ENCODE results near the gene FOCAD. TPM values are rescaled to one million over a fixed set of nuclear protein-coding genes. Genes with fewer than 3 reads are reported as not detected.

Gene FOCAD
- total RNA-seq, 1 experiment from 2014 or later: 17.1 TPM

- ChIA-PET POLR2A (ENCODE audit: unreplicated experiment) (interaction anchor here (0.5 kb wide), 1 partner anchor 100 kb away, joined by 3 read pairs; no protein-coding TSS in a partner anchor), CTCF (no interaction called here)
- TF ChIP-seq EZH2 (IDR thresholded peaks at IDR 0.05; ENCODE audit: low read depth) (no peak), CTCF (conservative IDR thresholded peaks at IDR 0.05) (no peak)
- no TSS peak for BruUV-seq (replicated peaks)
- no peak for DNase-seq
- no peaks in the 10 kb centered on the region for H4K20me1 ChIP-seq (ENCODE audit: insufficient read depth)
- no peak overlapping the region for H2AFZ ChIP-seq
- H3K4me3 ChIP-seq: no peak overlapping the region
- no peak overlapping the region for H3K4me2 ChIP-seq
- no peak overlapping the region for H3K27ac ChIP-seq
- no peaks in the 10 kb centered on the region for H3K9me3 ChIP-seq (ENCODE audit: insufficient read depth, low read depth)
- no peaks in the 10 kb centered on the region for H3F3A ChIP-seq (ENCODE audit: insufficient read depth, low read depth)
- H3K4me1 ChIP-seq (replicated peaks; ENCODE audit: insufficient read depth): no peaks in the 10 kb centered on the region
- H3K36me3 ChIP-seq (ENCODE audit: low read depth): no peaks in the 10 kb centered on the region
- no peaks in the 10 kb centered on the region for H3K79me2 ChIP-seq (ENCODE audit: low read depth)
- H3K27me3 ChIP-seq (ENCODE audit: insufficient read depth, low read depth): no peaks in the 10 kb centered on the region
- H3K9me2 ChIP-seq (ENCODE audit: insufficient read depth): no peaks in the 10 kb centered on the region
- intact Hi-C loops (cut with micrococcal nuclease; ENCODE audit: unreplicated experiment): no loop called here
Observed at GRCh38 chr9:20781092-20781491, 97.0 kb downstream of the FOCAD start.

- TF ChIP-seq CTCF (conservative IDR thresholded peaks at IDR 0.05): no peak
- no peak for TF ChIP-seq EZH2 (IDR thresholded peaks at IDR 0.05; ENCODE audit: low read depth)
- no TSS peak for BruUV-seq (replicated peaks)
- DNase-seq: no peak
- Histone ChIP-seq H3K9me2 (ENCODE audit: insufficient read depth) (no peaks in the 10 kb centered on the region), H3F3A (ENCODE audit: insufficient read depth, low read depth) (no peaks in the 10 kb centered on the region), H3K4me1 (replicated peaks; ENCODE audit: insufficient read depth) (no peaks in the 10 kb centered on the region), H3K9me3 (ENCODE audit: insufficient read depth, low read depth) (no peaks in the 10 kb centered on the region), H3K36me3 (ENCODE audit: low read depth) (no peaks in the 10 kb centered on the region), H3K27ac (no peak overlapping the region), H2AFZ (no peak overlapping the region), H3K27me3 (ENCODE audit: insufficient read depth, low read depth) (no peaks in the 10 kb centered on the region), H3K4me2 (no peak overlapping the region), H3K79me2 (ENCODE audit: low read depth) (no peaks in the 10 kb centered on the region), H3K4me3 (no peak overlapping the region), H4K20me1 (ENCODE audit: insufficient read depth) (no peaks in the 10 kb centered on the region)
- intact Hi-C loops (cut with micrococcal nuclease; ENCODE audit: unreplicated experiment): no loop called here
- CTCF ChIA-PET: no interaction called here
- POLR2A ChIA-PET (ENCODE audit: unreplicated experiment): no interaction called here
Observed at GRCh38 chr9:20782289-20782688, 98.2 kb downstream of the FOCAD start.

GRCh38 chr9:20783057-20784038 lies 99.3 kb downstream of the FOCAD start:
- no peak for DNase-seq
- H3K4me3 ChIP-seq: no peak overlapping the region

More at GRCh38 chr9:20783057-20784038, 99.3 kb downstream of the FOCAD start:
- no TSS peak for BruUV-seq (replicated peaks)
- no peaks in the 10 kb centered on the region for H3K4me1 ChIP-seq (replicated peaks; ENCODE audit: insufficient read depth)
- H3K27me3 ChIP-seq (ENCODE audit: insufficient read depth, low read depth): no peaks in the 10 kb centered on the region
- no peaks in the 10 kb centered on the region for H3K79me2 ChIP-seq (ENCODE audit: low read depth)
- ChIA-PET POLR2A (ENCODE audit: unreplicated experiment) (no interaction called here), CTCF (no interaction called here)
- H3K36me3 ChIP-seq (ENCODE audit: low read depth): no peaks in the 10 kb centered on the region
- TF ChIP-seq EZH2 (IDR thresholded peaks at IDR 0.05; ENCODE audit: low read depth) (no peak), CTCF (conservative IDR thresholded peaks at IDR 0.05) (no peak)
- no peak overlapping the region for H3K27ac ChIP-seq
- no peaks in the 10 kb centered on the region for H4K20me1 ChIP-seq (ENCODE audit: insufficient read depth)
- H2AFZ ChIP-seq: no peak overlapping the region
- H3K9me3 ChIP-seq (ENCODE audit: insufficient read depth, low read depth): no peaks in the 10 kb centered on the region
- no peak overlapping the region for H3K4me2 ChIP-seq
- no peaks in the 10 kb centered on the region for H3F3A ChIP-seq (ENCODE audit: insufficient read depth, low read depth)
- intact Hi-C loops (cut with micrococcal nuclease; ENCODE audit: unreplicated experiment): no loop called here
- no peaks in the 10 kb centered on the region for H3K9me2 ChIP-seq (ENCODE audit: insufficient read depth)
